Activated T-cell treated with anti-CD3 and anti-CD28 coated beads, Interleukin-2, amount 50 U/mL, for 4 hours (primary cell): ENCODE data around the gene GABRB3. TPM values are rescaled to one million over a fixed set of nuclear protein-coding genes. Genes with fewer than 3 reads are reported as not detected.
"Not testable (repeated sequence)": the region's sequence is repeated elsewhere in the genome, so short reads cannot be mapped to it uniquely, and the experiment has no call there.

ENCODE experiments used
- ATAC-seq, 2 donors: fragments of 200-7000 bp; cut with Tn5 transposase; one replicate each; pipeline ENCODE4 v1.10.0; 2021
- DNase-seq: peaks from one replicate; pipeline ENCODE4 v3.0.0-alpha.2; 2020
- H3K27me3 Mint-ChIP-seq: one replicate; pipeline ENCODE4 v1.8.0; 2021; ENCODE audit warnings: low read depth, mixed read lengths
- H3K36me3 Mint-ChIP-seq: one replicate; pipeline ENCODE4 v1.8.0; 2022; ENCODE audit warnings: mixed read lengths; ENCODE audit not compliant: insufficient read depth
- H3K4me1 Mint-ChIP-seq: one replicate; pipeline ENCODE4 v1.8.0; 2021; ENCODE audit warnings: low read depth, mixed read lengths
- H3K4me3 Mint-ChIP-seq: one replicate; pipeline ENCODE4 v1.8.0; 2021; ENCODE audit warnings: mild to moderate bottlenecking, moderate library complexity, mixed read lengths
- H3K9me3 Mint-ChIP-seq: one replicate; pipeline ENCODE4 v1.8.0; 2021; ENCODE audit warnings: mixed read lengths
- total RNA-seq, 3 donors: library from RNA; stranded (reverse); gene quantifications; one replicate each; pipeline ENCODE4 v1.2.1, GENCODE V29; 2021

The GABRB3 gene
- total RNA-seq, 3 donors from 2014 or later: 0.19 to 0.23 (median 0.21) TPM

- H3K9me3 Mint-ChIP-seq: peaks cover 9% of the 10 kb centered on the region
- no peaks in the 10 kb centered on the region for H3K27me3 Mint-ChIP-seq
- no peak overlapping the region for H3K4me3 Mint-ChIP-seq
- no peaks in the 10 kb centered on the region for H3K36me3 Mint-ChIP-seq
- DNase-seq (no peak), ATAC-seq (no peak)
- H3K4me1 Mint-ChIP-seq: no peaks in the 10 kb centered on the region
These were observed 52.3 kb downstream of the GABRB3 start for GRCh38 chr15:26720546-26720945.

- not testable (repeated sequence) for H3K27me3 Mint-ChIP-seq, ATAC-seq, H3K36me3 Mint-ChIP-seq, H3K4me1 Mint-ChIP-seq, H3K4me3 Mint-ChIP-seq, H3K9me3 Mint-ChIP-seq, DNase-seq
These were observed 53.0 kb downstream of the GABRB3 start for GRCh38 chr15:26719866-26720265.

GRCh38 chr15:26716069-26716468 is 56.8 kb downstream of the GABRB3 start:
- H3K27me3 Mint-ChIP-seq: peaks cover 2% of the 10 kb centered on the region
- H3K9me3 Mint-ChIP-seq: peaks cover 27% of the 10 kb centered on the region
- H3K4me1 Mint-ChIP-seq: no peaks in the 10 kb centered on the region
- ATAC-seq: no peak
- no peaks in the 10 kb centered on the region for H3K36me3 Mint-ChIP-seq
- no peak overlapping the region for H3K4me3 Mint-ChIP-seq
- no peak for DNase-seq

DNA sequence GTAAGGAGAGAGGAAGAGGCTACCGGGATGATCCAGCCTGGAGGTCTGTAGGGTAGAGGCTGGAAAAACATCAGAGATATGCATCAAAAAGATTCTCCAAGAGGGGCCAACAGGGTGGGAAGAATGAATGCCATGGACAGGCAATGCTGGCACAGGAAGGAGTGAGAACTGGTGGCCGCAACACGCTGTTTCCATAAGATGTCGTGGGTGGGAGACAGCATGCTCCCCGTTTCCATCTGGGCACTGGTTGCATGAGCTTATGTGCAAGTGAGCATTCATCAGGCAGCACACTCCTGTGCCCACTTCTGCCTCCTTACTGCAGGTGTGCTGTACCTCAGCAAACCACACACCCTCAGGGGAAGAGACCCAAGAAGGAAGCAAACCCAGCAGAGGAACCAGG is 59.4 kb downstream of the GABRB3 start:
- ATAC-seq: no peak
- H3K9me3 Mint-ChIP-seq: peaks cover 29% of the 10 kb centered on the region
- DNase-seq: no peak
- H3K27me3 Mint-ChIP-seq: peaks cover 2% of the 10 kb centered on the region
- H3K4me3 Mint-ChIP-seq: no peak overlapping the region
- no peaks in the 10 kb centered on the region for H3K36me3 Mint-ChIP-seq
- H3K4me1 Mint-ChIP-seq: no peaks in the 10 kb centered on the region

- ATAC-seq (no peak), DNase-seq (no peak)
- Mint-ChIP-seq H3K4me1 (no peaks in the 10 kb centered on the region), H3K27me3 (peaks cover 2% of the 10 kb centered on the region), H3K36me3 (no peaks in the 10 kb centered on the region), H3K9me3 (peaks cover 24% of the 10 kb centered on the region), H3K4me3 (no peak overlapping the region)
These were observed 60.5 kb downstream of the GABRB3 start for GRCh38 chr15:26712335-26712734.

GRCh38 chr15:26711445-26711844 is 61.4 kb downstream of the GABRB3 start:
- Mint-ChIP-seq H3K4me3 (no peak overlapping the region), H3K9me3 (peaks cover 20% of the 10 kb centered on the region), H3K4me1 (no peaks in the 10 kb centered on the region), H3K27me3 (peaks cover 2% of the 10 kb centered on the region), H3K36me3 (no peaks in the 10 kb centered on the region)
- ATAC-seq (no peak), DNase-seq (no peak)

GRCh38 chr15:26702381-26702780 is 70.5 kb downstream of the GABRB3 start:
- Mint-ChIP-seq H3K9me3 (peaks cover 17% of the 10 kb centered on the region), H3K4me1 (no peaks in the 10 kb centered on the region), H3K27me3 (no peaks in the 10 kb centered on the region), H3K4me3 (no peak overlapping the region), H3K36me3 (no peaks in the 10 kb centered on the region)
- no peak for DNase-seq
- ATAC-seq: no peak

GRCh38 chr15:26698555-26698954 is 74.3 kb downstream of the GABRB3 start:
- H3K36me3 Mint-ChIP-seq: no peaks in the 10 kb centered on the region
- no peak for ATAC-seq
- no peaks in the 10 kb centered on the region for H3K27me3 Mint-ChIP-seq
- peaks cover 28% of the 10 kb centered on the region for H3K9me3 Mint-ChIP-seq
- no peak for DNase-seq
- H3K4me1 Mint-ChIP-seq: no peaks in the 10 kb centered on the region
- no peak overlapping the region for H3K4me3 Mint-ChIP-seq

DNA sequence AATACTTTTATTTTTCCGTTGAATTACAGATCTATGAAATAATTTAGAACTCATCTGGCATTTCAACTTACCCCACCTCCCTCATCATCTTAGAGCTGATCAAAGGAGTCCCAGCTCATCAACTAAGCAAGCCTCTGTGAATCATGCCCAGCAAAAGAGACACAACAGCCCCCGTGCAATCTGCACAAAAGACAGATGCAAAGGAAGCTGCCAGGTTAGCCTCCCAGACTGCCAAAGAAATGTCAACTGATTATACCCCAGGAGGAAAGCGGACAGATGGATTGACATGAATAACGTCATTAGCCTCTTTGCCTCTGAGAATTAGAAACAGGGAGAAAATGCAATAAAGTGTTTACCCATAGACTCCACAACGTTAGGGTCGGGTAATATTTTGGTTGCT is 75.0 kb downstream of the GABRB3 start:
- Mint-ChIP-seq H3K4me1 (no peaks in the 10 kb centered on the region), H3K4me3 (no peak overlapping the region), H3K36me3 (no peaks in the 10 kb centered on the region), H3K27me3 (no peaks in the 10 kb centered on the region), H3K9me3 (peaks cover 32% of the 10 kb centered on the region)
- no peak for DNase-seq
- no peak for ATAC-seq

DNA sequence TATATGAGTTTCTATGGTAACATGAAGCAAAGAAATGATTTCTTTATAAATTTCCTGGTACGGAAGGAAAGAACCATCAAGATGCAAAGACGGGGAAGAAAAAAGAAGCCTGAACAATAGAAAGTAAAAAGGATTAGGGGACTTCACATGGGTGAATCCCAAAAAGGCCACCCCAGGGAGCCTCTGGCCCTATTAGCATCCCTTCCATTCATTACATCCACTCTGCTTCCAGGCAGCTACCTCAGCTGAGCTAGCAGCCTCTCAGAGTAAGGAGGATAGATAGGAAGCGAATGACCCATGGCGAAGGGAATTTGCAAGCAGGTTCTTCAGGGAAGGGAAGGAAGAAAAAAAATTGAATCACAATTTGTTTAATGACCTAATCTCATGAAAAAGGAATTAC is 81.6 kb downstream of the GABRB3 start:
- Mint-ChIP-seq H3K27me3 (no peaks in the 10 kb centered on the region), H3K36me3 (no peaks in the 10 kb centered on the region), H3K9me3 (peaks cover 25% of the 10 kb centered on the region), H3K4me3 (no peak overlapping the region), H3K4me1 (no peaks in the 10 kb centered on the region)
- ATAC-seq (no peak), DNase-seq (no peak)

- ATAC-seq (no peak), DNase-seq (no peak)
- H3K27me3 Mint-ChIP-seq: no peaks in the 10 kb centered on the region
- H3K36me3 Mint-ChIP-seq: no peaks in the 10 kb centered on the region
- no peaks in the 10 kb centered on the region for H3K4me1 Mint-ChIP-seq
- H3K9me3 Mint-ChIP-seq: peaks cover 25% of the 10 kb centered on the region
- no peak overlapping the region for H3K4me3 Mint-ChIP-seq
These were observed 82.1 kb downstream of the GABRB3 start for GRCh38 chr15:26690778-26691177.

- no peak overlapping the region for H3K4me3 Mint-ChIP-seq
- no peak for ATAC-seq
- H3K27me3 Mint-ChIP-seq: no peaks in the 10 kb centered on the region
- no peak for DNase-seq
- peaks cover 19% of the 10 kb centered on the region for H3K9me3 Mint-ChIP-seq
- H3K36me3 Mint-ChIP-seq: no peaks in the 10 kb centered on the region
- no peaks in the 10 kb centered on the region for H3K4me1 Mint-ChIP-seq
These were observed 83.4 kb downstream of the GABRB3 start for GRCh38 chr15:26689462-26689861.

DNA sequence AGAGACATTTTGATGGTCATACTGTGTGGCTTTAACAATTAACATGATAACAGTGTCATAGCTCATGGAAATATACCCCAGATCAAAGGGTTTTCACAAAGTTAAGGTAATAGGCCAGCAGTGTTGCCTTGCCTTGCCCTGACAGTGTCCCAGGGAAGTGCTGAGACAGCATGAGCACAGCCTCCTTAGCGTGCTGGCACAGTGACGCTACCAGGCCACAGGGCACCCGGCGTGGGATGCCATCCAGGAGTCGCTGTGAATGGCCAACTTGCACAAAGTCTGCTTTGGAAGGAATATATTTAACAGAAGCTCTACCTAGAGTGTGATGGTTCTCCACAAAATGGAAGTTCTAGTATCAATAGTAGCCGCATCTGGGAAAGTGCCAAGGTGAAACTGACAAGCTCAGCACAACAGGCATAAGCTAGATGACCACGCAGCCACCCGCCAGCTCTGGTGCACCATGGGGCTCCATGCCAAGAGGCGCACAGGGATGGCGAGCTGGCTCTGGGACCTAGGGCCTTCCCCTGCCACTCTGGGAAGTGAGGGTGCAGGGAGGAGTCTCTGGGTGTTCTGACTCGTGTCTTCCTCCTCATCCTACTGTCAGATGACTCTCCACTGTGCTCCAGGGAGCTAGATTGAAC is 86.2 kb downstream of the GABRB3 start:
- DNase-seq (no peak), ATAC-seq (no peak)
- H3K9me3 Mint-ChIP-seq: peaks cover 11% of the 10 kb centered on the region
- no peaks in the 10 kb centered on the region for H3K27me3 Mint-ChIP-seq
- H3K4me1 Mint-ChIP-seq: no peaks in the 10 kb centered on the region
- no peak overlapping the region for H3K4me3 Mint-ChIP-seq
- H3K36me3 Mint-ChIP-seq: no peaks in the 10 kb centered on the region

DNA sequence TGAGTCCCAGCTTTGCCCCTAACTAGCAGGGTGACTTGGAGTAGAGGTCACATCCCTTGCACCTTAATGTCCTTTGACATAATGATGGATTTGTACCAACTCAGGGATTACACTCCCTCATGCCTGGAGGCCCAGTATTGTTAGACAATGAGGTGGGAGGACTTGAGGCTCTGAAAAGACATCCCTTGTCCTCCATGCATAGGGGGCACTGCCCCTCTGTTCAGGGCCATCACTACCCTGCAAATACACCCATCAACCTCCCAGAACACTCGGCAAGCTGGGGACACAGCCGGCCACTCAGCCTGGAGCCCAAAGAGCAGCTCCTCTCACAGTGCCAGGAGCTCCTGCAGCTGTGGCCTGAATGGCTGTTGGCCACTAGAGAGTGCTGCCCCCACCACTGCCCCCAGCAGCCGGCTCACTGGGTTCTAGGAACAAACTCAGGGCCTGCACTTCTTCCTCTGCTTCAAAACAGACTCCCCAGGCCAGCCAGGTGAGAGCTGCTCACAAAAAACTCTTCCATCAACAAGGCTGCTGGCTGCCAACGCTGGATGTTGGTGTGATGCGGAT is 90.2 kb downstream of the GABRB3 start:
- Mint-ChIP-seq H3K27me3 (no peaks in the 10 kb centered on the region), H3K4me3 (no peak overlapping the region), H3K4me1 (no peaks in the 10 kb centered on the region), H3K36me3 (no peaks in the 10 kb centered on the region), H3K9me3 (peaks cover 9% of the 10 kb centered on the region)
- DNase-seq: no peak
- no peak for ATAC-seq

DNA sequence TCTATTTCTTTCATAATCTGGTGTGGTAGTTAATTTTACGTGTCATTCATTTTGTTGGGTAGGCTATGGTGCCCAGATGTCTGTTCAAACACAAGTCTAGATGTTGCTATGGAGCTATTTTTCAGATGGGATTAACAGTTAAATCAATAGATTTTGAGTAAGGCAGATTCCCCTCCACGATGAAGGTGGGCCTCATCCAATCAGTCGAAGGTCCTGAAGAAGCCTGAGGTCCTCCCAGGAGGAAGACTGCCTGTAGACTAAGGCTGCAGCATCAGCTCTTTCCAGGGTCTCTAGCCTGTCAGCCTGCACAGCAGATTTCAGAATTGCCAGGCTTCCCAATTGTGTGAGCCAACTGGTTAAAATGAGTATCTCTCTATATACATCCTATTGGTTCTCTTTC is 92.9 kb downstream of the GABRB3 start:
- no peak overlapping the region for H3K4me3 Mint-ChIP-seq
- H3K36me3 Mint-ChIP-seq: no peaks in the 10 kb centered on the region

More for the DNA sequence above, 92.9 kb downstream of the GABRB3 start:
- DNase-seq: no peak
- Mint-ChIP-seq H3K4me1 (no peaks in the 10 kb centered on the region), H3K27me3 (no peaks in the 10 kb centered on the region), H3K9me3 (peaks cover 14% of the 10 kb centered on the region)
- no peak for ATAC-seq
